Left renal pelvis (tissue), 4 donors: Measurements from ENCODE around the gene ANO10. TPM values are rescaled to one million over a fixed set of nuclear protein-coding genes. Genes with fewer than 3 reads are reported as not detected.
"Not testable (repeated sequence)": the region's sequence is repeated elsewhere in the genome, so short reads cannot be mapped to it uniquely, and the experiment has no call there.

Source experiments
- DNase-seq, 4 donors: peaks; one replicate each; pipeline ENCODE4 v3.0.0-alpha.2; 2013; ENCODE audit warnings: low read depth in 4 of 4, low spot score in 3 of 4
- polyA plus RNA-seq, 4 donors: library from polyadenylated mRNA; unstranded; fragments of 120-200 nt; gene quantifications; one replicate each; pipeline ENCODE4 v1.2.1, GENCODE V29; 2013; ENCODE audit not compliant: insufficient read length in 4 of 4

The ANO10 gene
- polyA plus RNA-seq, 4 donors: 33.3 to 49.5 (median 35.8) TPM

- DNase-seq: no peak
Observed at GRCh38 chr3:43629741-43630140, 7.9 kb upstream of the ANO10 start.

- no peak for DNase-seq
Observed at GRCh38 chr3:43629257-43629656, 7.4 kb upstream of the ANO10 start.

- DNase-seq: no peak
Observed at GRCh38 chr3:43627360-43627759, 5.5 kb upstream of the ANO10 start.

GRCh38 chr3:43624619-43625305 lies 3.0 kb upstream of the ANO10 start:
- DNase-seq: no peak

- DNase-seq: peak in 1 of 4 donors; percentile 21
Observed at GRCh38 chr3:43620831-43621655, 768 bp downstream of the ANO10 start.

- no peak for DNase-seq
Observed at GRCh38 chr3:43619588-43619987, 2.2 kb downstream of the ANO10 start.

- DNase-seq: no peak
Observed at GRCh38 chr3:43618142-43618541, 3.7 kb downstream of the ANO10 start.

- no peak for DNase-seq
Observed at GRCh38 chr3:43616034-43616433, 5.8 kb downstream of the ANO10 start.

- DNase-seq: no peak
Observed at GRCh38 chr3:43615133-43615532, 6.7 kb downstream of the ANO10 start.

GRCh38 chr3:43613976-43614375 lies 7.8 kb downstream of the ANO10 start:
- DNase-seq: no peak

GRCh38 chr3:43612419-43612818 lies 9.4 kb downstream of the ANO10 start:
- DNase-seq: no peak

- no peak for DNase-seq
Observed at GRCh38 chr3:43609406-43609805, 12.4 kb downstream of the ANO10 start.

- DNase-seq: no peak
Observed at GRCh38 chr3:43608751-43609150, 13.1 kb downstream of the ANO10 start.

- DNase-seq: no peak
Observed at GRCh38 chr3:43606284-43606683, 15.5 kb downstream of the ANO10 start.

GRCh38 chr3:43599959-43600358 lies 21.9 kb downstream of the ANO10 start:
- DNase-seq: not testable (repeated sequence)

GRCh38 chr3:43597961-43598360 lies 23.9 kb downstream of the ANO10 start:
- DNase-seq: no peak

- not testable (repeated sequence) for DNase-seq
Observed at GRCh38 chr3:43596178-43596577, 25.6 kb downstream of the ANO10 start.

- not testable (repeated sequence) for DNase-seq
Observed at GRCh38 chr3:43595280-43595679, 26.5 kb downstream of the ANO10 start.

- not testable (repeated sequence) for DNase-seq
Observed at GRCh38 chr3:43593588-43593987, 28.2 kb downstream of the ANO10 start.

GRCh38 chr3:43591866-43592265 lies 29.9 kb downstream of the ANO10 start:
- DNase-seq: not testable (repeated sequence)

- DNase-seq: no peak
Observed at GRCh38 chr3:43587303-43587702, 34.5 kb downstream of the ANO10 start.
